Lung (tissue), 12 donors: Measurements from ENCODE around the gene PPIL6. TPM values are rescaled to one million over a fixed set of nuclear protein-coding genes. Genes with fewer than 3 reads are reported as not detected.

Experiments
- ATAC-seq: fragments of 200-7000 bp; cut with Tn5 transposase; one replicate; pipeline ENCODE4 v1.9.1; 2020; ENCODE audit warnings: moderate number of reproducible peaks; ENCODE audit not compliant: insufficient read depth, low FRiP score
- DNase-seq, 3 donors: peaks; one replicate each; pipeline ENCODE4 v3.0.0-alpha.2; 2013 to 2017
- H3K27ac ChIP-seq, 2 donors: one replicate each; pipeline ENCODE4 v1.5.1; 2013; ENCODE audit warnings: mild to moderate bottlenecking in 2 of 2, moderate library complexity in 2 of 2, control low read depth in 1 of 2, inconsistent platforms in 1 of 2, low read depth in 1 of 2, low read length in 1 of 2
- H3K27me3 ChIP-seq, 3 donors: one replicate each; pipeline ENCODE4 v1.5.1; 2013; ENCODE audit warnings: low read length in 2 of 3; ENCODE audit not compliant: control insufficient read depth in 3 of 3, insufficient read depth in 3 of 3
- H3K36me3 ChIP-seq, 4 donors: one replicate each; pipeline ENCODE4 v1.5.1; 2013; ENCODE audit warnings: low read length in 4 of 4, mild to moderate bottlenecking in 1 of 4, moderate library complexity in 1 of 4; ENCODE audit not compliant: control insufficient read depth in 4 of 4, insufficient read depth in 4 of 4
- H3K4me1 ChIP-seq, 5 donors: one replicate each; pipeline ENCODE4 v1.5.1; 2013; ENCODE audit warnings: low read length in 5 of 5, mild to moderate bottlenecking in 2 of 5, moderate library complexity in 1 of 5; ENCODE audit not compliant: control insufficient read depth in 5 of 5, insufficient read depth in 5 of 5
- H3K4me3 ChIP-seq: one replicate; pipeline ENCODE4 v1.5.1; 2013; ENCODE audit warnings: mild to moderate bottlenecking, control low read depth, moderate library complexity
- H3K9ac ChIP-seq, 2 donors: one replicate each; pipeline ENCODE4 v1.5.1; 2013; ENCODE audit warnings: low read length in 2 of 2, control low read depth in 1 of 2; ENCODE audit not compliant: insufficient read depth in 1 of 2
- H3K9me3 ChIP-seq, 4 donors: one replicate each; pipeline ENCODE4 v1.5.1; 2013; ENCODE audit warnings: low read length in 3 of 4, mild to moderate bottlenecking in 1 of 4, moderate library complexity in 1 of 4; ENCODE audit not compliant: control insufficient read depth in 4 of 4, insufficient read depth in 3 of 4
- WGBS, 2 donors: extraction: QIAGEN DNeasy Blood & Tissue Kit; methylation state at CpG; one replicate each; pipeline ENCODE4 v1.1.7; 2013; 5-methylcytosine and 5-hydroxymethylcytosine counted together
- polyA plus RNA-seq, 2 donors: library from polyadenylated mRNA; stranded (reverse); fragments of 200-250 nt; gene quantifications; one replicate each; pipeline ENCODE4 v1.2.1, GENCODE V29; 2013
- total RNA-seq, 2 donors: library from RNA; depleted of rRNA in 1 of 2; stranded (reverse); fragments of >200 nt in 1 of 2; gene quantifications; one replicate each; pipeline ENCODE4 v1.2.1, GENCODE V29; 2014 to 2021
- TF ChIP-seq, protein P1 (sequence below): IDR thresholded peaks from 2 replicates; pipeline ENCODE4 v1.5.1; 2012; ENCODE audit warnings: mild to moderate bottlenecking; ENCODE audit errors: control extremely low read depth, extremely low read depth
- donor health status: control.
- donor health status: control.
- donor health status: Bipolar disorder and iron deficiency.
- donor health status: healthy.
- donor health status: DM: yes; HTN: yes; CAD: no.

Gene PPIL6
- total and polyA plus RNA-seq, 4 donors: 6.3 to 18.1 (median 13.3) TPM

DNA sequence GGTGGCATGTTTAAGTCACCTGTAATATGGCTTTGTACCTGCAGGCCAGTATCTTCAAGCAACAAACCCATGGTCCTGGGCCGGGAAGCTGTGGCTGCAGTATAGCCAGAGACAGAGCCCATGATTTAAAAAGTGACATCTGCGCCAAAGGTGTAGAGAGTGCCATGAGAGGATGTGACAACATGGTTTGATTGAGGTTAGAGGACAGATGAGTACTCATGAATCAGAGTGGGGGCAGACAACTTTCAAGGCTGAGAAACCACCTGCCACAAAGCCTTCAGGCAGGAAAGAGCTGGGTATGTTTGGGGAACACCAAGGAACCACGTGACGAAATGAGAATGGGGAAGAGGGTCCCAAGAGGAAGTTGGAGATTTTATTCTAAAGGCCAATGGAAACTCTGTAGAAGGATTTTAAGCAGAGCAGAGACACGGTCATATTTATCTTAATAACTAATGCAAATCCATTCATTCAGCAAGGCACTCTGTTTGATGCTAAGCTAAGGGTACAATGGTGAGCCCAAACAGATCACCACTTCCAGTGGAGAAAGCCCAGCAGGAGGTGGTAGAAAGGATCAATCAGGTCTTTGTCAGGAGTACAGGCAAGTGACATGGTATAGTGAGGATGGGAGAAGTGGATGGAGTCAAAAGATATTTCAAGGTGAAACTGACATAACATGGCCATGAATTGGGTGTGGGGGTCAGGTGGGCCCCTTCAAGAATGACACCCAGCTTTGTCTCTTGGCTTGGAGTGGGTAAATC is 18.5 kb upstream of the PPIL6 start:
- Histone ChIP-seq H3K9ac (no peak overlapping the region), H3K36me3 (peaks cover 1 to 13% (median 8%) of the 10 kb centered on the region in 4 donors), H3K27ac (peak overlapping the region in 1 of 2 donors; percentile 41), H3K27me3 (no peaks in the 10 kb centered on the region), H3K9me3 (no peaks in the 10 kb centered on the region), H3K4me1 (peaks cover 6 to 41% (median 24%) of the 10 kb centered on the region in 5 donors), H3K4me3 (no peak overlapping the region)
- DNase-seq: no peak
- 33 to 63% methylated on average over 5 of the region's 5 CpGs for WGBS, 2 donors
- ATAC-seq: no peak
- TF ChIP-seq, protein P1, sequence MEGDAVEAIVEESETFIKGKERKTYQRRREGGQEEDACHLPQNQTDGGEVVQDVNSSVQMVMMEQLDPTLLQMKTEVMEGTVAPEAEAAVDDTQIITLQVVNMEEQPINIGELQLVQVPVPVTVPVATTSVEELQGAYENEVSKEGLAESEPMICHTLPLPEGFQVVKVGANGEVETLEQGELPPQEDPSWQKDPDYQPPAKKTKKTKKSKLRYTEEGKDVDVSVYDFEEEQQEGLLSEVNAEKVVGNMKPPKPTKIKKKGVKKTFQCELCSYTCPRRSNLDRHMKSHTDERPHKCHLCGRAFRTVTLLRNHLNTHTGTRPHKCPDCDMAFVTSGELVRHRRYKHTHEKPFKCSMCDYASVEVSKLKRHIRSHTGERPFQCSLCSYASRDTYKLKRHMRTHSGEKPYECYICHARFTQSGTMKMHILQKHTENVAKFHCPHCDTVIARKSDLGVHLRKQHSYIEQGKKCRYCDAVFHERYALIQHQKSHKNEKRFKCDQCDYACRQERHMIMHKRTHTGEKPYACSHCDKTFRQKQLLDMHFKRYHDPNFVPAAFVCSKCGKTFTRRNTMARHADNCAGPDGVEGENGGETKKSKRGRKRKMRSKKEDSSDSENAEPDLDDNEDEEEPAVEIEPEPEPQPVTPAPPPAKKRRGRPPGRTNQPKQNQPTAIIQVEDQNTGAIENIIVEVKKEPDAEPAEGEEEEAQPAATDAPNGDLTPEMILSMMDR: no peak

DNA sequence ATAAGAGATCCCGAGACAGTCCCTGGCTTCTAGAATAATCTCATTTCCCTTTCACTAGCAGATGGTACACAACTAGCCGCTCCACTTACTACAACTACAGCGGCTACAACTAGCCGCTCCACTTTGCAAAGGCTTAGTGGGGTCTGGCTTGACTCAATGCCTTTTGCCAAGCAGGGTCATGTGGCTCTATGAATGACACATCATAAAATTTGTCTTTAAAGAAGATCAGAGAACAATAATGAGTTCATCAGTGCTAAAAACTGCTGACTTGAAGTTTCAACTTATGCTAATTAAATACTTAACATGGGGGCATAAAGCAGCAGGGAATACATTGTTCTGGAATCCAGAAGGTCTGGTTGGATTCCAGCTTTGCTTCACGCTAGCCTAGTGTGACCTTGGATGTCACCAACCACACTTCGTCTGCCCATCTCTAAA is 17.2 kb upstream of the PPIL6 start:
- peaks cover 6 to 42% (median 24%) of the 10 kb centered on the region in 5 donors for H3K4me1 ChIP-seq
- 85% methylated on average over 6 of the region's 6 CpGs for WGBS, 2 donors
- peaks cover 1 to 17% (median 10%) of the 10 kb centered on the region in 4 donors for H3K36me3 ChIP-seq
- ATAC-seq: no peak
- no peaks in the 10 kb centered on the region for H3K27me3 ChIP-seq
- no peaks in the 10 kb centered on the region for H3K9me3 ChIP-seq
- peak overlapping the region in 1 of 2 donors; percentile 79 for H3K27ac ChIP-seq
- H3K4me3 ChIP-seq: no peak overlapping the region
- TF ChIP-seq, protein P1: no peak
- peak; percentile 33 to 74 (median 71) for DNase-seq
- H3K9ac ChIP-seq: peak overlapping the region in 1 of 2 donors; percentile 48

DNA sequence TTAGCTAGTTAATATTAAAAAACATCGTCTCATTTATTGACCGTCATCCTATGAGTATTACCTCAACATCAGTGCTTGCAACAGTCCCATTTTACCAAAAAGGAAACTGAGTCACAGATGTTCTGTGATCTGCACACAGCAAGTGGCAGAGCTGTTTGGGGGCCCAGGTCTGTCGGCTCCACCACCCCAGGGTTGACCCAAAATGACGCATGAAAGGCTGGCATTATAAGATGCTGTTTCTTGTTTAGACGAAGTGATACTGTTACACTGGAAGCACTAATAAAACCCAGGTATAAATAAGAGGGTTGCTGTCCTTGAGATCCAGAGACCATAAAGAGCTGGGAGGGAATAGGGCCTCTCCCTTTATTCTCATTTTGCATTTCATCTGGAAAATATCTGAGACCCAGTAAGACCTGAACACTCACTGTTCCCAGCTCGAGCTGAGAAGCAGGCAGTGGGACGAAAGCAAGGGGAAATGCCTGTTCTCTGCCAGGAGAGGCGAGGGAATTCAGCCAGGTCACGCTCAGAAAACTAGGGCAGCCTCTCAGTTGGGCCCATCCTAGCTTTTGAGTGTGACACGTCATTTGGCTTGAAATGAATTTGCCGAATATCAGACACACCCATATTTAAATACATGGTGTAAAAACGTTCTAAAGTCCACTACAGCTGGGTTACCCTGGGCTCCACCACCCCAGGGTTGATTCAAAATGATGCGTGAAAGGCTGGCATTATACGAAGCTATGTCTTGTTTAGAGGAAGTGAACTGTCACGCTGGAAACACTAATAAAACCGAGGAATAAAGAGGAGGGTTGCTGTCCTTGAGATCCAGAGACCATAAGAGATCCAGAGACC is 16.5 kb upstream of the PPIL6 start:
- Histone ChIP-seq H3K36me3 (peaks cover 1 to 11% (median 6%) of the 10 kb centered on the region in 4 donors), H3K4me3 (no peak overlapping the region), H3K27ac (peak overlapping the region in 1 of 2 donors; percentile 86), H3K9me3 (no peaks in the 10 kb centered on the region), H3K4me1 (peaks cover 6 to 42% (median 24%) of the 10 kb centered on the region in 5 donors), H3K27me3 (no peaks in the 10 kb centered on the region), H3K9ac (peak overlapping the region; percentile 21 to 48)
- peak; percentile 61 to 81 (median 80) for DNase-seq
- WGBS, 2 donors: 49 to 64% methylated on average over 16 of the region's 16 CpGs
- ATAC-seq: peak; percentile 1
- TF ChIP-seq, protein P1: no peak
